ENCODE measurements around the gene RBM26.

RBM26 gene

DNA sequence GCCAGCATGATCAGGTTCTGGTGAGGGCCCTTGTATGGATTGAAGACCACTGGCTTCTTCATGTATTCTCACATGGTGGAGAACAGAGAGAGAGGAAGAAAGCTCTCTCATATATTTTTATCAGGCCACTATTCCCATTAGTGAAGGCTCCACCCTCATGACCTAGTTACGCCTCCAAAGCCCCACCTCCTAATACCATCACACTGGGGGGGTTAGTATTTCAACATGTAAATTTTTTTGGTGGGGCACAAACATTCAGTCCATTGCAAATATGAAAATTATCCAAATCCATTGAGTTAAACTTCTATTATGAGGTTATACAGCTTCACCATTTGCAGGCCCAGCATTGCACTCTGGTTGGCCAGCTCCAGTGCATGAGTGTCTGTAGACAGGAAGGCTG, 33.2 kb upstream of the RBM26 start:
- no peaks in the 10 kb centered on the region for H3K9me3 ChIP-seq
- TF ChIP-seq, protein P1, sequence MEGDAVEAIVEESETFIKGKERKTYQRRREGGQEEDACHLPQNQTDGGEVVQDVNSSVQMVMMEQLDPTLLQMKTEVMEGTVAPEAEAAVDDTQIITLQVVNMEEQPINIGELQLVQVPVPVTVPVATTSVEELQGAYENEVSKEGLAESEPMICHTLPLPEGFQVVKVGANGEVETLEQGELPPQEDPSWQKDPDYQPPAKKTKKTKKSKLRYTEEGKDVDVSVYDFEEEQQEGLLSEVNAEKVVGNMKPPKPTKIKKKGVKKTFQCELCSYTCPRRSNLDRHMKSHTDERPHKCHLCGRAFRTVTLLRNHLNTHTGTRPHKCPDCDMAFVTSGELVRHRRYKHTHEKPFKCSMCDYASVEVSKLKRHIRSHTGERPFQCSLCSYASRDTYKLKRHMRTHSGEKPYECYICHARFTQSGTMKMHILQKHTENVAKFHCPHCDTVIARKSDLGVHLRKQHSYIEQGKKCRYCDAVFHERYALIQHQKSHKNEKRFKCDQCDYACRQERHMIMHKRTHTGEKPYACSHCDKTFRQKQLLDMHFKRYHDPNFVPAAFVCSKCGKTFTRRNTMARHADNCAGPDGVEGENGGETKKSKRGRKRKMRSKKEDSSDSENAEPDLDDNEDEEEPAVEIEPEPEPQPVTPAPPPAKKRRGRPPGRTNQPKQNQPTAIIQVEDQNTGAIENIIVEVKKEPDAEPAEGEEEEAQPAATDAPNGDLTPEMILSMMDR (IDR thresholded peaks at IDR 0.05; ENCODE audit: low read depth, low read length): no peak
- H3K4me3 ChIP-seq (ENCODE audit: low read depth, low read length): no peak overlapping the region
- DNase-seq: no peak
- peaks cover 3% of the 10 kb centered on the region; the same call in 1 of the 2 replicates for H3K4me1 ChIP-seq
- no peaks in the 10 kb centered on the region for H3K36me3 ChIP-seq
- no peaks in the 10 kb centered on the region for H3K27me3 ChIP-seq

DNA sequence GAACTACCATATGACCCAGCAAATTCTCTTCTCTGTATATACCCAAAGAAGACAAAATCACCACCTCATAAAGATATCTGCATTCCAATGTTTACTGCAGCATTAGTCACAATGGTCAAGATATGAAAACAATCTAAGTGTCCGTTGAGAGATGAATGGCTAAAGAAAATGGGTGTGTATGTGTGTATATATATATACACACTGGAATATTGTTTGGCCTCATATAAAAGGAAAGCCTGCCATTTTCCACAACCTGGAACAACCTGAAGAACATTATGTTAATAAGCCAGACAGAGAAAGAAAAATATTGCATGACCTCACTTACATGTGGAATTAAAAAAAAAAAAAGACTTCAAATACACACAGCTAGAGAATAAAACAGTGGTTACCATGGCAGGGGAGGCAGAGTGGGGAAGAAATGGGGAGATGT, 29.5 kb upstream of the RBM26 start:
- H3K4me3 ChIP-seq (ENCODE audit: low read depth, low read length): no peak overlapping the region
- H3K4me1 ChIP-seq: no peaks in the 10 kb centered on the region
- TF ChIP-seq, protein P1 (IDR thresholded peaks at IDR 0.05; ENCODE audit: low read depth, low read length): no peak
- no peak for DNase-seq
- H3K9me3 ChIP-seq: no peaks in the 10 kb centered on the region
- no peaks in the 10 kb centered on the region for H3K36me3 ChIP-seq
- no peaks in the 10 kb centered on the region for H3K27me3 ChIP-seq

DNA sequence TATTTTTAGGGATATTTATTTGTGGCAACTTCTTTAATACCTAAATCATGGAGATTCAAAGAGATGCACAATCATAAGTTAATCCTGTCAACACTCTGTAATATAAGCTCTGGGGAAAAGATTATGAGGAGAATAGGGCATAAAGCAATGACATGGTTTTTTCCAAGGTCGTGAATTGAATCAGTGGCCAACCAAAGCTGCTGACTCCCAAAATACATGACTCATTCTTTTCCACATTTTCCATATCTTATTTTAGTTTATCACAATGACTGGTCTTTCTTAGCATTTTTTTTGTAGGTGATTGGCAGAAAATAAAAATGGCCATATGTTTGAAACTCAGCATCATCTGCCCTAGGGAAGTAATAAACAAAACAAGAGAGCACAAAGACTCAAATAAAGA, 28.5 kb upstream of the RBM26 start:
- Histone ChIP-seq H3K4me1 (no peaks in the 10 kb centered on the region), H3K4me3 (ENCODE audit: low read depth, low read length) (no peak overlapping the region), H3K9me3 (no peaks in the 10 kb centered on the region), H3K27me3 (no peaks in the 10 kb centered on the region), H3K36me3 (no peaks in the 10 kb centered on the region)
- DNase-seq: no peak
- TF ChIP-seq, protein P1 (IDR thresholded peaks at IDR 0.05; ENCODE audit: low read depth, low read length): no peak

DNA sequence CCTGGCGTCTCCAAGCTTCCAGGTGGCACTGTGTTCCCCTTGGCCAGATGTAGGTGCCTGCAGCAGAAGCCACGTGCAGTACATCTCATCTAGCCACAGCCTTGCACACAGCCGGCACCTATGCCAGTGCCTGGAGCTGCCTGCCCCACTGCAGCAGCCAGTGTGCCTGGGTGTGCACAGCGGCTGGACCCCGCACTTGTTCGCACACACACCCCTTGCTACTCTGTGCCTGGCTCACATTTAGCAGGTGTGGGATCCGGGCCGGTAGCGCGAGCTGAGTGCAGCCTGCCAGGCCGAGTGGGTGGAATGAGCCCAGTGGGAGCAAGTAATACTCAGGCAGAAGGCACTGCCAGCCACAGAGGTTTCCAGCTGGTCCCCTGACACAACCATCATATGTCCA, 26.9 kb upstream of the RBM26 start:
- Histone ChIP-seq H3K4me3 (ENCODE audit: low read depth, low read length) (no peak overlapping the region), H3K27me3 (no peaks in the 10 kb centered on the region), H3K4me1 (no peaks in the 10 kb centered on the region), H3K9me3 (no peaks in the 10 kb centered on the region), H3K36me3 (no peaks in the 10 kb centered on the region)
- DNase-seq: no peak
- TF ChIP-seq, protein P1 (IDR thresholded peaks at IDR 0.05; ENCODE audit: low read depth, low read length): no peak

DNA sequence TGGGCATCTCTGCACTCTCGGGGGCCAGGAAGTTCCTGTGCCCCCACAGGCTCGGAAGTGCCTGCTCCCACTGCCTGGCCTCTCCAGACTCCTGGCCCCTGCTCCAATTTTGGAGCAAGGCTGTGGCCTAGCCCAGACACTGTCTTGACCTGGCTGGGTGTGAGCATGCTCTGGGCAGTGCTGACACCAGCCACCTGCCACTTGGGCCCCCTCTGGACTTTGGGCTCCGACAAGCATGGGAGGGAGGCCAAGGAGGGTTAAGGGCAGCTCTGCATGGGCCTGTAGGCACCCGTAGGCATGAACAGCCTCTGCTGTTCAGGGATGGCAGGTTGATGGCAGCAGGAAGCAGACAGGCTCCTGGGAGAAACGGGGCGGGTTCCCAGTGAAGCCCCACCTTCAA, 26.0 kb upstream of the RBM26 start:
- Histone ChIP-seq H3K27me3 (no peaks in the 10 kb centered on the region), H3K36me3 (no peaks in the 10 kb centered on the region), H3K4me3 (ENCODE audit: low read depth, low read length) (no peak overlapping the region), H3K9me3 (no peaks in the 10 kb centered on the region), H3K4me1 (no peaks in the 10 kb centered on the region)
- TF ChIP-seq, protein P1 (IDR thresholded peaks at IDR 0.05; ENCODE audit: low read depth, low read length): no peak
- no peak for DNase-seq

DNA sequence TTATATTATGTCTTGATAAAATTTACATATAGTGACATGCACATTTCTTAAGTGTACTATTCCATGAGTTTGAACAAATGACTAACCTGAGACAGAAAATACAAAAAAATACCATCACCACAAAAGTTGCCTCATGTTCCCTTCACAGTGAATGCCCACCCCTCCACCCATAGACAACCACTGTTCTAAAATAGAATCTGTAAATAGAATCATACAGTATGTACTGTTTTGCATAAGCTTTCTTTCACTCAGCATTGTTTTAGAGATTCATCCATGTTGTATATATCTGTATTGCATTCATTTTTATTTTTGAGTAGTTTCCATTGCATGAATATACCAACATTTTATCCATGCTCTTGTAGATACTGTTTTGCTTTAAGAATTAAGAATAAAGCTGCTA, 23.3 kb upstream of the RBM26 start:
- no peaks in the 10 kb centered on the region for H3K4me1 ChIP-seq
- H3K27me3 ChIP-seq: no peaks in the 10 kb centered on the region
- H3K36me3 ChIP-seq: no peaks in the 10 kb centered on the region
- no peaks in the 10 kb centered on the region for H3K9me3 ChIP-seq
- TF ChIP-seq, protein P1 (IDR thresholded peaks at IDR 0.05; ENCODE audit: low read depth, low read length): no peak
- no peak for DNase-seq
- H3K4me3 ChIP-seq (ENCODE audit: low read depth, low read length): no peak overlapping the region

Measured in BE2C (cell line).